ENCODE data around the gene ATG5. TPM values are rescaled to one million over a fixed set of nuclear protein-coding genes. Genes with fewer than 3 reads are reported as not detected.

ATG5 gene
- total and polyA plus RNA-seq, 2 experiments from 2014 or later: 31.6 to 48.2 TPM

- no peaks in the 10 kb centered on the region for H3K36me3 ChIP-seq (ENCODE audit: insufficient read depth)
- peaks cover 11% of the 10 kb centered on the region for H3K4me1 Mint-ChIP-seq
- no peak overlapping the region for H3K27ac Mint-ChIP-seq
- peaks cover 9% of the 10 kb centered on the region; the same call in 1 of the 2 replicates for H3K4me1 ChIP-seq (ENCODE audit: insufficient read depth)
- no peak overlapping the region for H3K27ac ChIP-seq (ENCODE audit: low read depth)
- ATAC-seq (no peak), DNase-seq (ENCODE audit: low spot score) (no peak)
- H3K4me3 ChIP-seq: no peak overlapping the region
- no peak overlapping the region for H3K4me3 Mint-ChIP-seq
- H3K27me3 ChIP-seq (ENCODE audit: insufficient read depth): no peaks in the 10 kb centered on the region
- no peaks in the 10 kb centered on the region for H3K79me2 ChIP-seq (replicated peaks; ENCODE audit: insufficient read depth)
- TF ChIP-seq STAT1 (IDR thresholded peaks at IDR 0.05; ENCODE audit: unreplicated experiment) (no peak), REST (IDR thresholded peaks at IDR 0.05; ENCODE audit: unreplicated experiment) (no peak), ETS1 (IDR thresholded peaks at IDR 0.05) (no peak), ZNF462 (CRISPR knock-in tag; IDR thresholded peaks at IDR 0.05) (no peak), POLR2AphosphoS5 (IDR thresholded peaks at IDR 0.05; ENCODE audit: low read depth) (no peak), NANOG (IDR thresholded peaks at IDR 0.05; ENCODE audit: borderline replicate concordance) (no peak), CTCF (conservative IDR thresholded peaks at IDR 0.05; ENCODE audit: low read depth in 2 of 2) (no peak), EZH2phosphoT487 (IDR thresholded peaks at IDR 0.05; ENCODE audit: unreplicated experiment) (no peak), ZNF331 (CRISPR knock-in tag; IDR thresholded peaks at IDR 0.05; ENCODE audit: low read depth) (no peak), CREB1 (CRISPR knock-in tag; IDR thresholded peaks at IDR 0.05; ENCODE audit: low read depth) (no peak), EZH2 (IDR thresholded peaks at IDR 0.05; ENCODE audit: low read depth, unreplicated experiment) (no peak), ZNF114 (CRISPR knock-in tag; IDR thresholded peaks at IDR 0.05) (no peak), JUNB (IDR thresholded peaks at IDR 0.05; ENCODE audit: unreplicated experiment) (no peak)
- 0 out of 2 replicates have a peak, but pooled peaks cover 3% of the 10 kb centered on the region for H4K20me1 ChIP-seq (replicated peaks; ENCODE audit: insufficient read depth)
- H3K9me3 Mint-ChIP-seq: no peaks in the 10 kb centered on the region
- H3F3A ChIP-seq (replicated peaks; ENCODE audit: low read depth): no peaks in the 10 kb centered on the region
- no peak overlapping the region for H3K4me2 ChIP-seq
- no peaks in the 10 kb centered on the region for H3K9me2 ChIP-seq (ENCODE audit: insufficient read depth)
- no peaks in the 10 kb centered on the region for H3K27me3 Mint-ChIP-seq (ENCODE audit: insufficient read depth, low read depth, poor library complexity)
- H3K36me3 Mint-ChIP-seq (ENCODE audit: low read depth): no peaks in the 10 kb centered on the region
- H2AFZ ChIP-seq: no peak overlapping the region
Observed at GRCh38 chr6:106372838-106373501, 47.4 kb upstream of the ATG5 start.
